Measurements from ENCODE around the gene HOXB5.

The HOXB5 gene

GRCh38 chr17:48615963-48616716 is 22.6 kb upstream of the HOXB5 start:
- TF ChIP-seq CTCF (IDR thresholded peaks at IDR 0.05), result no peak

DNA sequence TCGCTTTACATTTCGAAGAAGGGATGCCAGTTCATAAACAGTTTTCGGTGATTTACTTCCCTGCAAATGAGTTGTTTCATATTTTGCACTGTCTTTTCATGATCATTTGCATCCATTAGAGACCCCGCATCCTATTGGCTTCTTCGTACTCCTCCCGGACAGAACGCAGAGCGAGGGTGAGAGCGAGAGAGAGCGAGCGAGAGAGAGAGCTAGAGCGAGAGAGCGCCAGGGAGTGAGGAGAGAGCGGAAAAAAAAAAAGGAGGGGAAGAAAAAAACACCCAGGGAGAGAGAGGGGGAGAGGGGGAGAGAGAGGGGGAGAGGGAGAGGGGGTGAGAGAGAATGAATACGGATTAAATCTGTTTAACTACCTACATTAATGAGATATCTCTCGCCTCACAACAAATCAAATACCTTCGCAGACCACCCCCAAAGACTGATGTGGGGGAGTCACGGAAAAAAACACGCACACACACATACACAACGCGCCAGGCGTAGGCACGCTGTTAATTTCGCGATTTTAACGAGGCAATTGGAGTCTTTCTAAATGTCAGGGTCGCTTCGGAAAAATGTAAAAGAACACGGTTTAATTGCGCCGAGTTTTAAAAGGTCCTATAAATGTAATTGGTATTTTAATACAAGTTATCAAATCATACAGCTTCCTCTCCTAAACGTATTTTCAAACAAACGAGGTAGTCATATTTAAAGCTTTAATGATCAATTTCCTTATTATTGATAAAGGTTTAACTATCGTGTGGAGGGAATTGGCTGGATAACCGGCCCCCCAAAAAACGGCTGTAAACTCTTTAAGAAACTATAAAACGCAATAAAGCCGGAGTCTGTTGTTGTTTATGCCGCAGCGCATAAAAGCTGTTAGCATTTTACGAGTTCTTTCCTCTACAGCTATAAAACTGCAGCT is 21.7 kb upstream of the HOXB5 start, which contains the start of gene HOXB8:
HOXB8 (minus strand) TSS at position 246 of the 916 bp plus-strand sequence. CDS start 588 bp downstream, outside the sequence.
- TF ChIP-seq CTCF (IDR thresholded peaks at IDR 0.05), result no peak

GRCh38 chr17:48613862-48614694 is 20.5 kb upstream of the HOXB5 start:
- TF ChIP-seq CTCF (IDR thresholded peaks at IDR 0.05), result no peak

DNA sequence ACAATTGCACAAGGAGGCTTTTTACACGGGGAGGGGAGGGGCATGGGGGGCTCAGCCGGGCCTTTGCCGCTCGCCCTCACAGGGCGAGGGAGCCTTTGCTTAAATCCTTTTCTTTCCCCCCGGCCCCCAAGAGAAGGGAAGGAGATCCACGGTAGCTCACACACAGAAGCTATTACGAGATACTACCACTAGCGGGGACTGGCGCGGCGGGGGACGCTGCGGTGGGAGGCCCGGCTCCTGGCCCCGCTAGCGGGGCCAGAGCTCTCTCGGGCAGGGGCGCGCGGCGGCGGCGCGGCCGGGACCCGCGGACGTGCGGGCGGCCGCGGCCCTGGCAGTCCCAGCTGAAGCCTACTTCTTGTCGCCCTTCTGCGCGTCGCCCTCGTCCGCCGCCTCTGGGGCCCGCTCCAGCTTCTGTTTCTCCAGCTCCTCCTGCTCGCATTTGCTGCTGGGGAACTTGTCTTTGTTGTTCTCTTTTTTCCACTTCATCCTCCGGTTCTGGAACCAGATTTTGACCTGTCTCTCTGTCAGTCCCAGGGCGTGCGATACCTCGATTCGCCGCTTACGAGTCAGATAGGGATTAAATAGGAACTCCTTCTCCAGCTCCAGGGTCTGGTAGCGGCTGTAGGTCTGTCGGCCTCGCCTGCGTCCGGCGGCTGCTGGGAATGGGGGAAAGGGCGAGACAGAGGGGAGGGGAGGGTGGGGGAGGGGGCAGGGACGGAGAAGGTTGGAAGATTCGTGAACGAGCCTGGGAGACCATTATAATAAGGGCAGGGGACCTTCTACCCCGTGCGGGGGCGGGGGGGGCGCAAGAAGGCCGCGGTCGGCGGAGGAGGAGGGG is 19.5 kb upstream of the HOXB5 start:
- TF ChIP-seq CTCF (IDR thresholded peaks at IDR 0.05), result peak; percentile 22; the same call in 1 of the 2 replicates

- no peak for TF ChIP-seq CTCF (IDR thresholded peaks at IDR 0.05)
These were observed 18.9 kb upstream of the HOXB5 start for GRCh38 chr17:48612456-48612853.

- TF ChIP-seq CTCF (IDR thresholded peaks at IDR 0.05), result no peak
These were observed 18.3 kb upstream of the HOXB5 start for GRCh38 chr17:48611681-48612455.

Measured in LNCAP (cell line).